A673 (cell line): ENCODE data around the gene SFXN1.

Experiments used
- CTCF ChIP-seq: fragments of 300-800, 200-600 bp; sonication (generic); conservative IDR thresholded peaks from 2 replicates; pipeline ENCODE4 v1.5.1; 2017; ENCODE audit warnings: low read depth, mild to moderate bottlenecking, antibody characterized with exemption, low read length, moderate library complexity, mixed read lengths
- EZH2 ChIP-seq: fragments of 200-600 bp; sonication (generic); IDR thresholded peaks from 2 replicates; pipeline ENCODE4 v1.6.1; 2017; ENCODE audit warnings: borderline replicate concordance, low read depth, mild to moderate bottlenecking, mixed read lengths, antibody characterized with exemption, low read length; ENCODE audit not compliant: poor library complexity, severe bottlenecking

GRCh38 chr5:175463641-175464040 lies 14.7 kb upstream of the SFXN1 start:
- no peak for TF ChIP-seq CTCF
- no peak for TF ChIP-seq EZH2
